22Rv1 (cell line): Measurements from ENCODE around the gene PREX1.

ENCODE experiments used
- H3K27ac ChIP-seq: fragments of 450-650 bp; 2 replicates; pipeline ENCODE4 v1.5.1; 2017
- ZFX ChIP-seq: fragments of 450-650 bp; IDR thresholded peaks from 2 replicates; pipeline ENCODE4 v1.6.1; 2017; ENCODE audit warnings: antibody characterized with exemption, borderline replicate concordance
- TF ChIP-seq, protein P1 (sequence below): fragments of 450-650 bp; IDR thresholded peaks from 2 replicates; pipeline ENCODE4 v1.5.1; 2017; ENCODE audit warnings: mild to moderate bottlenecking

Gene PREX1

DNA sequence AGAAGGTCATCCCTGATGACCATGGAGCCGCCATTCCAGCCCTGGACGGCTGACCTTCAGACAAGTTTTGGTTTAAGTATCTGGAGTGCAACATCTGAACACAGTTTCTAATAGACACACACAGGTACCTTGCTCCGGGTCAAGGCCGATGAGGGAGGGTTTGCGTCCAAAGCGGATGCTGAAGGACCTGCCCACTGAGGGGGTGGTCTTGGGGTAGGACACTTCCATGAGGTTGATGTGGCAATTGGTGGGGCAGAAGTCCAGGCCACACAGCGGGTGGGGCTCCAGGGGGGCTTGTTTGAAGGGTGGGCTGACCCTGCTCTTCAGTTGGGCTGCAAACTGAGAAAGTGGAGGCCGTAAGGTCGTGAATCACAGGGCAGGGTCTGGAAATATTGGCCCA lies 177.9 kb downstream of the PREX1 start:
- H3K27ac ChIP-seq = no peak overlapping the region
- TF ChIP-seq ZFX = no peak
- TF ChIP-seq, protein P1, sequence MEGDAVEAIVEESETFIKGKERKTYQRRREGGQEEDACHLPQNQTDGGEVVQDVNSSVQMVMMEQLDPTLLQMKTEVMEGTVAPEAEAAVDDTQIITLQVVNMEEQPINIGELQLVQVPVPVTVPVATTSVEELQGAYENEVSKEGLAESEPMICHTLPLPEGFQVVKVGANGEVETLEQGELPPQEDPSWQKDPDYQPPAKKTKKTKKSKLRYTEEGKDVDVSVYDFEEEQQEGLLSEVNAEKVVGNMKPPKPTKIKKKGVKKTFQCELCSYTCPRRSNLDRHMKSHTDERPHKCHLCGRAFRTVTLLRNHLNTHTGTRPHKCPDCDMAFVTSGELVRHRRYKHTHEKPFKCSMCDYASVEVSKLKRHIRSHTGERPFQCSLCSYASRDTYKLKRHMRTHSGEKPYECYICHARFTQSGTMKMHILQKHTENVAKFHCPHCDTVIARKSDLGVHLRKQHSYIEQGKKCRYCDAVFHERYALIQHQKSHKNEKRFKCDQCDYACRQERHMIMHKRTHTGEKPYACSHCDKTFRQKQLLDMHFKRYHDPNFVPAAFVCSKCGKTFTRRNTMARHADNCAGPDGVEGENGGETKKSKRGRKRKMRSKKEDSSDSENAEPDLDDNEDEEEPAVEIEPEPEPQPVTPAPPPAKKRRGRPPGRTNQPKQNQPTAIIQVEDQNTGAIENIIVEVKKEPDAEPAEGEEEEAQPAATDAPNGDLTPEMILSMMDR = no peak

DNA sequence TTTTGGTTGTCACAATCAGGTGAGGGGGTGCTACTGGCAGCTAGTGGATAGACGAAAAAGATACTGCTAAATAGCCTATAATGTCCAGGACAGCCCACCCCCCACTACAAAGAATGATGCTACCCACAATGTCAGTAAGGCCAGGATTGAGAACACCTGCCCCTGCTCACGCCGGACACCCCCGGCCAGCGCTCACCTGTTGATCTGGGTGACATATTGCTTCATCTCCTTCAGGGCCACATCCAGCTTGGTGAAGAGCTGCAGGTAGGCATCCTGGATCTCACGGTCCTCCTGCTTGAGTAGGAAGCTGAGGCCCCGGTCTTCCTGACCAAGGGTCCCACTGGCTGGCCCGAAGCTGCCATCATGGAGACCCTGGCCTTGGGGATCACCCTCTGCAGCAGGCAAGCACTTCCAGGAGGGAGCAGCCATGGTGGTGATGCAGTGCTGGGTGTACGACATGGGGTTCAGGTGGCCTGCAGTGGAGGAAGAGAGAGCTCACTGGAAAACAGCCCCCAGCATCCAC lies 178.6 kb downstream of the PREX1 start:
- no peak overlapping the region for H3K27ac ChIP-seq
- TF ChIP-seq ZFX = no peak
- TF ChIP-seq, protein P1 = no peak

DNA sequence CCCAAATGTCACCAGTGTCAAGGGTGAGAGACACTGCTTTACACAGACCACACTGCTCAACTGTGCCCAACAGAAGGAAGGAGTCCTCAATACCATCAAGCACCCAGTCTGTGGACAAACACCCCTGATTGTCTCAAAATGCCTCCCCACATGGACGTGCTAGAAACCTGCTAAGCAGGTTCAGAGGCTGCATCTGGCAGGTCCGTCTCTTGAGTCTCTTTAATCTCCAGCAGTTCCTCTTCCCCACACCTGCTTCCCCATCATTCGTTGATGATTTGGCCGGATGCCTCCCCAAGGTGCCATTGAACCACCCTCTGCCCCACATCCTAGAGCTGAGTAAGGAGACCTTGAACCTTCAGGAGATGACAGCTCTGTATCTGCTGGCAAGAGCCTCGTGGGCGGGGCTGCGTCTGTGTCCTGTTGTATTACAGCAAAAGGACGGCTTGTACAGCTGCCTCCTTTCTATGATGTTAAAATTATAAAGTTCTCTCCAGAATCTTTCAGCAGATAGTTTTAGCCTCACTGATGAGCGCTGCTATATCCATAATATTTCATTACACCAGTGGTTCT lies 179.2 kb downstream of the PREX1 start:
- H3K27ac ChIP-seq = no peak overlapping the region
- TF ChIP-seq, protein P1 = no peak
- no peak for TF ChIP-seq ZFX

DNA sequence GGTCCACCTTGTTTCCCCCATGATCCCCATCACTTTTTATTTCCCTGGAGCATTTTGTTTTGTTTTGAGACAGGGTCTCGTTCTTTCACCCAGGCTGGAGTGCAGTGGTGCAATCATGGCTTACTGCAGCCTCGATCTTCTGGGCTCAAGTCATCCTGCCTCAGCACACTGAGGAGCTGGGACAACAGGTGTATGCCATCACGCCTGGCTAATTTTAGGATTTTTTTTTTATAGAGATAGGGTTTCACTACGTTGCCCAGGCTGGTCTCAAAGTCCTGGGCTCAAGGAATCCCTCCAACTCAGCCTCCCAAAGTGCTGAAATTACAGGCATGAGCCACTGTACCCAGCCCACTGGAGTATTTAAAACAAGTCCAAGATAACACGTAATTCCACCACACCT lies 179.9 kb downstream of the PREX1 start:
- no peak overlapping the region for H3K27ac ChIP-seq
- no peak for TF ChIP-seq ZFX
- TF ChIP-seq, protein P1 = no peak

DNA sequence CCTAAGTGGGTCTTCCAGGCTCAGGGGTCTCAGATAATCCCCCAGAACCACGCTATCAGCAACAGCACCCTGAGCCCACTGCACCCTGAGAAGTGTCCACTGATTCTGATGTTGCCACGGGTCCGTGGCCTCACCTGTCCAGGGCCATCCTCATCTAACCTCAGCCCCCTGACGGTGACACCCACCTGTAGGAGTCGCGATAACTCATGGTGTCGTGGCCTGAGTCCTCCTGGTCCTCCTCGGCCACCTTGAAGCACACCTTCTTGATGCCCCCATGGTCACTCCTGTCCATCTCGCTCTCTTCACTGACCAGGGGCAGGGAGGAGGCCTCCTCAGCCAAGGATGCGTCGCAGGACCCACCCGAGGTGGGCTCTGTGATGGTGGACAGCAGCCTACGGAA lies 182.1 kb downstream of the PREX1 start:
- no peak for TF ChIP-seq ZFX
- TF ChIP-seq, protein P1 = no peak
- no peak overlapping the region for H3K27ac ChIP-seq

GRCh38 chr20:48644286-48644828 lies 183.4 kb downstream of the PREX1 start:
- H3K27ac ChIP-seq = no peak overlapping the region
- TF ChIP-seq ZFX = no peak
- TF ChIP-seq, protein P1 = no peak

- H3K27ac ChIP-seq = no peak overlapping the region
These were observed 185.5 kb downstream of the PREX1 start for GRCh38 chr20:48642105-48642880.

More at GRCh38 chr20:48642105-48642880, 185.5 kb downstream of the PREX1 start:
- TF ChIP-seq, protein P1 = no peak
- TF ChIP-seq ZFX = no peak
